ENCODE results near the gene AK2. TPM values are rescaled to one million over a fixed set of nuclear protein-coding genes. Genes with fewer than 3 reads are reported as not detected.

AK2 gene
- total RNA-seq, 2 donors from 2014 or later = 114 to 118 TPM

- no peaks in the 10 kb centered on the region for H3K9me3 Mint-ChIP-seq
- H3K9me3 ChIP-seq (ENCODE audit: control insufficient read depth, low read length) = no peaks in the 10 kb centered on the region
- H3K27ac Mint-ChIP-seq = peak overlapping the region; percentile 15
- peaks cover 56% of the 10 kb centered on the region for H3K4me1 Mint-ChIP-seq
- no peak overlapping the region for H3K4me3 ChIP-seq (ENCODE audit: low read length)
- H3K36me3 ChIP-seq (ENCODE audit: control insufficient read depth, insufficient read depth, low read length) = peaks cover 46% of the 10 kb centered on the region
- DNase-seq = no peak
- peaks cover 39% of the 10 kb centered on the region for H3K4me1 ChIP-seq (ENCODE audit: control insufficient read depth, insufficient read depth, low read length)
- no peaks in the 10 kb centered on the region for H3K27me3 ChIP-seq (ENCODE audit: control insufficient read depth, insufficient read depth, low read length, poor library complexity, severe bottlenecking)
- no peak overlapping the region for H3K27ac ChIP-seq (ENCODE audit: low read depth, low read length)
- no peak for TF ChIP-seq CTCF (conservative IDR thresholded peaks at IDR 0.05)
- H3K4me3 Mint-ChIP-seq = no peak overlapping the region
- H3K36me3 Mint-ChIP-seq (ENCODE audit: low read depth) = peaks cover 38% of the 10 kb centered on the region
- no peaks in the 10 kb centered on the region for H3K27me3 Mint-ChIP-seq (ENCODE audit: insufficient read depth)
- WGBS, 2 experiments (ENCODE audit: insufficient coverage in 1 of 2, insufficient read length in 1 of 2) = 85 to 90% methylated on average over 8 to 13 of the region's 13 CpGs
- H3K9ac ChIP-seq (ENCODE audit: extremely low read depth, low read length, poor library complexity, severe bottlenecking) = no peak overlapping the region
Observed at GRCh38 chr1:33008051-33008914, 28.4 kb downstream of the AK2 start.

- H3K4me3 ChIP-seq (ENCODE audit: low read length) = no peak overlapping the region
- H3K9ac ChIP-seq (ENCODE audit: extremely low read depth, low read length, poor library complexity, severe bottlenecking) = no peak overlapping the region
- Mint-ChIP-seq H3K27ac (peak overlapping the region; percentile 74), H3K9me3 (no peaks in the 10 kb centered on the region), H3K27me3 (ENCODE audit: insufficient read depth) (no peaks in the 10 kb centered on the region), H3K36me3 (ENCODE audit: low read depth) (peaks cover 29% of the 10 kb centered on the region), H3K4me3 (no peak overlapping the region), H3K4me1 (peaks cover 62% of the 10 kb centered on the region)
- peaks cover 37% of the 10 kb centered on the region for H3K36me3 ChIP-seq (ENCODE audit: control insufficient read depth, insufficient read depth, low read length)
- DNase-seq = peak; percentile 66
- peak; percentile 38 for TF ChIP-seq CTCF (conservative IDR thresholded peaks at IDR 0.05)
- no peak overlapping the region for H3K27ac ChIP-seq (ENCODE audit: low read depth, low read length)
- no peaks in the 10 kb centered on the region for H3K9me3 ChIP-seq (ENCODE audit: control insufficient read depth, low read length)
- WGBS, 2 experiments (ENCODE audit: insufficient coverage in 1 of 2, insufficient read length in 1 of 2) = 87 to 88% methylated on average over 1 to 5 of the region's 6 CpGs
- H3K27me3 ChIP-seq (ENCODE audit: control insufficient read depth, insufficient read depth, low read length, poor library complexity, severe bottlenecking) = no peaks in the 10 kb centered on the region
- H3K4me1 ChIP-seq (ENCODE audit: control insufficient read depth, insufficient read depth, low read length) = peaks cover 40% of the 10 kb centered on the region
Observed at GRCh38 chr1:33007190-33008050, 29.3 kb downstream of the AK2 start.

- Mint-ChIP-seq H3K27me3 (ENCODE audit: insufficient read depth) (no peaks in the 10 kb centered on the region), H3K27ac (peak overlapping the region; percentile 10), H3K9me3 (no peaks in the 10 kb centered on the region), H3K4me3 (no peak overlapping the region), H3K4me1 (peaks cover 66% of the 10 kb centered on the region), H3K36me3 (ENCODE audit: low read depth) (peaks cover 14% of the 10 kb centered on the region)
- no peak overlapping the region for H3K27ac ChIP-seq (ENCODE audit: low read depth, low read length)
- peaks cover 25% of the 10 kb centered on the region for H3K36me3 ChIP-seq (ENCODE audit: control insufficient read depth, insufficient read depth, low read length)
- no peak overlapping the region for H3K9ac ChIP-seq (ENCODE audit: extremely low read depth, low read length, poor library complexity, severe bottlenecking)
- WGBS, 2 experiments (ENCODE audit: insufficient coverage in 1 of 2, insufficient read length in 1 of 2) = 58 to 75% methylated on average over 6 to 9 of the region's 9 CpGs
- H3K27me3 ChIP-seq (ENCODE audit: control insufficient read depth, insufficient read depth, low read length, poor library complexity, severe bottlenecking) = no peaks in the 10 kb centered on the region
- H3K4me1 ChIP-seq (ENCODE audit: control insufficient read depth, insufficient read depth, low read length) = peaks cover 40% of the 10 kb centered on the region
- no peaks in the 10 kb centered on the region for H3K9me3 ChIP-seq (ENCODE audit: control insufficient read depth, low read length)
- DNase-seq = peak; percentile 63
- peak overlapping the region; percentile 22 for H3K4me3 ChIP-seq (ENCODE audit: low read length)
- TF ChIP-seq CTCF (conservative IDR thresholded peaks at IDR 0.05) = peak; percentile 49
Observed at GRCh38 chr1:33005838-33006421, 30.8 kb downstream of the AK2 start.
